Measurements from ENCODE around the gene HMCN2. TPM values are rescaled to one million over a fixed set of nuclear protein-coding genes. Genes with fewer than 3 reads are reported as not detected.
"Not testable (repeated sequence)": the region's sequence is repeated elsewhere in the genome, so short reads cannot be mapped to it uniquely, and the experiment has no call there.

HMCN2 gene
- total RNA-seq, 1 experiment from 2014 or later: 8.6 TPM

GRCh38 chr9:130276955-130277354, 11.4 kb downstream of the HMCN2 start:
- H3T11ph ChIP-seq (ENCODE audit: low read length): no peak overlapping the region
- H2BK120ac ChIP-seq (ENCODE audit: low read depth, low read length, poor library complexity, severe bottlenecking): no peak overlapping the region
- no CpG with 5 or more reads among the region's 11 CpGs for WGBS (ENCODE audit: extremely low coverage, insufficient read length, low lambda C conversion rate)
- H3K27ac ChIP-seq (ENCODE audit: insufficient read length, low read depth, low read length): no peak overlapping the region
- no peak overlapping the region for H2BK12ac ChIP-seq (ENCODE audit: insufficient read length, low read depth, low read length)
- no peak overlapping the region for H2BK20ac ChIP-seq (ENCODE audit: low read depth, low read length, poor library complexity, severe bottlenecking)
- H3K27ac Mint-ChIP-seq: no peak overlapping the region
- H2BK15ac ChIP-seq (ENCODE audit: low read depth, low read length): no peak overlapping the region
- no peaks in the 10 kb centered on the region for H3K79me1 ChIP-seq (ENCODE audit: insufficient read depth, low read depth, low read length, poor library complexity, severe bottlenecking)
- H3K4me1 ChIP-seq (ENCODE audit: insufficient read depth, low read length): peaks cover 2% of the 10 kb centered on the region; the same call in 1 of the 2 replicates
- H4K91ac ChIP-seq (ENCODE audit: insufficient read length, low read depth, low read length): no peak overlapping the region
- peaks cover 8% of the 10 kb centered on the region in 2 experiments for H3K4me1 Mint-ChIP-seq
- TF ChIP-seq, protein P1, sequence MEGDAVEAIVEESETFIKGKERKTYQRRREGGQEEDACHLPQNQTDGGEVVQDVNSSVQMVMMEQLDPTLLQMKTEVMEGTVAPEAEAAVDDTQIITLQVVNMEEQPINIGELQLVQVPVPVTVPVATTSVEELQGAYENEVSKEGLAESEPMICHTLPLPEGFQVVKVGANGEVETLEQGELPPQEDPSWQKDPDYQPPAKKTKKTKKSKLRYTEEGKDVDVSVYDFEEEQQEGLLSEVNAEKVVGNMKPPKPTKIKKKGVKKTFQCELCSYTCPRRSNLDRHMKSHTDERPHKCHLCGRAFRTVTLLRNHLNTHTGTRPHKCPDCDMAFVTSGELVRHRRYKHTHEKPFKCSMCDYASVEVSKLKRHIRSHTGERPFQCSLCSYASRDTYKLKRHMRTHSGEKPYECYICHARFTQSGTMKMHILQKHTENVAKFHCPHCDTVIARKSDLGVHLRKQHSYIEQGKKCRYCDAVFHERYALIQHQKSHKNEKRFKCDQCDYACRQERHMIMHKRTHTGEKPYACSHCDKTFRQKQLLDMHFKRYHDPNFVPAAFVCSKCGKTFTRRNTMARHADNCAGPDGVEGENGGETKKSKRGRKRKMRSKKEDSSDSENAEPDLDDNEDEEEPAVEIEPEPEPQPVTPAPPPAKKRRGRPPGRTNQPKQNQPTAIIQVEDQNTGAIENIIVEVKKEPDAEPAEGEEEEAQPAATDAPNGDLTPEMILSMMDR (conservative IDR thresholded peaks at IDR 0.05): no peak
- H4K8ac ChIP-seq (replicated peaks; ENCODE audit: insufficient read length, low read depth, low read length): no peak overlapping the region
- H3K14ac ChIP-seq (ENCODE audit: insufficient read depth, low read length): no peak overlapping the region
- no peak overlapping the region for H3K18ac ChIP-seq (ENCODE audit: insufficient read length, low read depth, low read length)
- no peak overlapping the region for H2AK5ac ChIP-seq (ENCODE audit: insufficient read length, low read length)
- H3K4me2 ChIP-seq (ENCODE audit: insufficient read depth, insufficient read length, low read length): no peak overlapping the region
- H3K36me3 Mint-ChIP-seq (ENCODE audit: insufficient read depth in 1 of 3, low read depth in 3 of 3): peaks cover 4 to 22% (median 6%) of the 10 kb centered on the region in 3 experiments
- no peak overlapping the region for H3K56ac ChIP-seq (ENCODE audit: insufficient read length, low read depth, low read length)
- no peaks in the 10 kb centered on the region for H3K79me2 ChIP-seq (ENCODE audit: insufficient read depth, low read length)
- H3K27me3 ChIP-seq (ENCODE audit: insufficient read depth, low read length): no peaks in the 10 kb centered on the region
- no peak overlapping the region for H3K23ac ChIP-seq (ENCODE audit: insufficient read length, low read depth, low read length)
- no peak overlapping the region for H3K4me3 Mint-ChIP-seq
- no peak overlapping the region for H4K5ac ChIP-seq (ENCODE audit: insufficient read length, low read depth, low read length)
- no peak overlapping the region for H2AFZ ChIP-seq (ENCODE audit: low read length)
- H3K9ac ChIP-seq (ENCODE audit: extremely low read depth, insufficient read length, low read length): no peak overlapping the region
- H3K9me3 ChIP-seq (ENCODE audit: control insufficient read depth, low read depth, low read length): no peaks in the 10 kb centered on the region
- H2BK5ac ChIP-seq (ENCODE audit: insufficient read length, low read length): no peak overlapping the region
- DNase-seq: no peak
- peaks cover 2 to 3% of the 10 kb centered on the region in 2 experiments; a peak in 1 of 5 replicates for H3K9me3 Mint-ChIP-seq
- H3K4ac ChIP-seq (ENCODE audit: low read depth, low read length): no peak overlapping the region
- H4K20me1 ChIP-seq (ENCODE audit: control insufficient read depth, insufficient read depth, insufficient read length): no peaks in the 10 kb centered on the region
- H3K27me3 Mint-ChIP-seq (ENCODE audit: low read depth): no peaks in the 10 kb centered on the region
- no peaks in the 10 kb centered on the region for H3K23me2 ChIP-seq (ENCODE audit: insufficient read length, low read depth, low read length, poor library complexity, severe bottlenecking)

GRCh38 chr9:130277525-130277924, 12.0 kb downstream of the HMCN2 start:
- H3K9me3 ChIP-seq (ENCODE audit: control insufficient read depth, low read depth, low read length); H4K20me1 ChIP-seq (ENCODE audit: control insufficient read depth, insufficient read depth, insufficient read length); H3K14ac ChIP-seq (ENCODE audit: insufficient read depth, low read length); H3K79me1 ChIP-seq (ENCODE audit: insufficient read depth, low read depth, low read length, poor library complexity, severe bottlenecking); H2BK12ac ChIP-seq (ENCODE audit: insufficient read length, low read depth, low read length); H4K91ac ChIP-seq (ENCODE audit: insufficient read length, low read depth, low read length); H3K18ac ChIP-seq (ENCODE audit: insufficient read length, low read depth, low read length); H4K5ac ChIP-seq (ENCODE audit: insufficient read length, low read depth, low read length); H3K4me2 ChIP-seq (ENCODE audit: insufficient read depth, insufficient read length, low read length); H3K9me3 Mint-ChIP-seq; H3K27ac ChIP-seq (ENCODE audit: insufficient read length, low read depth, low read length); H3T11ph ChIP-seq (ENCODE audit: low read length); H3K27me3 ChIP-seq (ENCODE audit: insufficient read depth, low read length); DNase-seq; H3K56ac ChIP-seq (ENCODE audit: insufficient read length, low read depth, low read length); H2BK15ac ChIP-seq (ENCODE audit: low read depth, low read length); H2AFZ ChIP-seq (ENCODE audit: low read length); H2BK5ac ChIP-seq (ENCODE audit: insufficient read length, low read length); H3K79me2 ChIP-seq (ENCODE audit: insufficient read depth, low read length); H2BK120ac ChIP-seq (ENCODE audit: low read depth, low read length, poor library complexity, severe bottlenecking); H2AK5ac ChIP-seq (ENCODE audit: insufficient read length, low read length); H2BK20ac ChIP-seq (ENCODE audit: low read depth, low read length, poor library complexity, severe bottlenecking); H3K4ac ChIP-seq (ENCODE audit: low read depth, low read length); H3K23ac ChIP-seq (ENCODE audit: insufficient read length, low read depth, low read length); H3K27me3 Mint-ChIP-seq (ENCODE audit: low read depth); H3K27ac Mint-ChIP-seq; H3K4me3 Mint-ChIP-seq; H3K4me1 ChIP-seq (ENCODE audit: insufficient read depth, low read length); H4K8ac ChIP-seq (replicated peaks; ENCODE audit: insufficient read length, low read depth, low read length); H3K23me2 ChIP-seq (ENCODE audit: insufficient read length, low read depth, low read length, poor library complexity, severe bottlenecking); H3K9ac ChIP-seq (ENCODE audit: extremely low read depth, insufficient read length, low read length): not testable (repeated sequence)
- Mint-ChIP-seq H3K36me3 (ENCODE audit: insufficient read depth in 1 of 3, low read depth in 3 of 3) (peaks cover 4 to 22% (median 6%) of the 10 kb centered on the region in 3 experiments), H3K4me1 (peaks cover 13% of the 10 kb centered on the region in 2 experiments)
- no CpG with 5 or more reads among the region's 1 CpG for WGBS (ENCODE audit: extremely low coverage, insufficient read length, low lambda C conversion rate)

Measured in H9 (cell line).